Measurements from ENCODE around the gene DEGS2.
A peak's percentile ranks its signal among the peaks of the same experiment; 100 is the strongest.

Gene DEGS2

GRCh38 chr14:100105357-100106169 is 53.9 kb downstream of the DEGS2 start:
- no peak for TF ChIP-seq CTCF (IDR thresholded peaks at IDR 0.05; ENCODE audit: low read depth, low read length, missing control alignments)
- DNase-seq (ENCODE audit: low read depth): no peak
- H3K4me3 ChIP-seq (ENCODE audit: low read depth, low read length): no peak overlapping the region

- TF ChIP-seq CTCF (IDR thresholded peaks at IDR 0.05; ENCODE audit: low read depth, low read length, missing control alignments): peak; percentile 31
- no peak overlapping the region for H3K4me3 ChIP-seq (ENCODE audit: low read depth, low read length)
- DNase-seq (ENCODE audit: low read depth): no peak
Observed at GRCh38 chr14:100104523-100105300, 54.7 kb downstream of the DEGS2 start.

- DNase-seq (ENCODE audit: low read depth): no peak
- TF ChIP-seq CTCF (IDR thresholded peaks at IDR 0.05; ENCODE audit: low read depth, low read length, missing control alignments): no peak
- H3K4me3 ChIP-seq (ENCODE audit: low read depth, low read length): no peak overlapping the region
Observed at GRCh38 chr14:100104006-100104352, 55.5 kb downstream of the DEGS2 start.

GRCh38 chr14:100103250-100104005 is 56.0 kb downstream of the DEGS2 start:
- no peak for DNase-seq (ENCODE audit: low read depth)
- no peak for TF ChIP-seq CTCF (IDR thresholded peaks at IDR 0.05; ENCODE audit: low read depth, low read length, missing control alignments)
- no peak overlapping the region for H3K4me3 ChIP-seq (ENCODE audit: low read depth, low read length)

GRCh38 chr14:100102156-100102785 is 57.2 kb downstream of the DEGS2 start:
- H3K4me3 ChIP-seq (ENCODE audit: low read depth, low read length): no peak overlapping the region
- DNase-seq (ENCODE audit: low read depth): no peak
- no peak for TF ChIP-seq CTCF (IDR thresholded peaks at IDR 0.05; ENCODE audit: low read depth, low read length, missing control alignments)

- TF ChIP-seq CTCF (IDR thresholded peaks at IDR 0.05; ENCODE audit: low read depth, low read length, missing control alignments): no peak
- no peak for DNase-seq (ENCODE audit: low read depth)
Observed at GRCh38 chr14:100100032-100100703, 59.3 kb downstream of the DEGS2 start.

More at GRCh38 chr14:100100032-100100703, 59.3 kb downstream of the DEGS2 start:
- H3K4me3 ChIP-seq (ENCODE audit: low read depth, low read length): no peak overlapping the region
